Measurements from ENCODE around the gene FAM117A.

Gene FAM117A

DNA sequence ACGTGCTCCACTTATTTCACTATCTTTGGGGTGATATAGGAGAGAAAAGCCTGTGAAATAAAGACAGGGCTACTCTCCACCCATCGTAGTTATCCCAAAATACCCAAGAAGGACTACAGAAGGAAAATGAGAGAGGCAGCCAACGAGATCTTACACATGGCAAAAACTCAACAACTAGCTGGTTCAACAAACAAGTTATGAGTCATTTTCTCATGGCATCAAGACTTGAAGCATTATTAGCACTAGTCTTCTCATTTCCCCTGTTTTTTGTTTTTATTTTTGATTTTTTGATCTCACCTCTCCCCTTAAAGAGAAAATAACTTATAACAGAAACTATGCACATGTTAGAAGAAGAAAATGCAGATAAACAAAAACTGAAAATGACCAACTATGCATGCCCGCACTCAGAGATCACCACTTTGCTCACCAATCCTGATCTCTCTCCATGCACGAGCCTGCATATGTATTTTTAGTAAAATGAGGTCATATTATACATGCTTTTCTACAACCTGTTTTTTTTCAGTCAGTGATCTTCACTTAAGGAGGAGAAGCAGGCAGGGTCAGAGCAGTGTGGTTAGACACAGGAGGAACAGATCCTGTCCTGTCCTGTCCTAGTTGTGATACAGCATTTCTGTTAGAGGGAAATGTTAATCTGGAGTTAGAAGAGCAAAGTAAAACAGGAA lies 22.8 kb downstream of the FAM117A start:
- H3K4me3 ChIP-seq (ENCODE audit: low read depth, low read length), result no peak overlapping the region
- DNase-seq (ENCODE audit: low read depth), result no peak
- TF ChIP-seq, protein P1, sequence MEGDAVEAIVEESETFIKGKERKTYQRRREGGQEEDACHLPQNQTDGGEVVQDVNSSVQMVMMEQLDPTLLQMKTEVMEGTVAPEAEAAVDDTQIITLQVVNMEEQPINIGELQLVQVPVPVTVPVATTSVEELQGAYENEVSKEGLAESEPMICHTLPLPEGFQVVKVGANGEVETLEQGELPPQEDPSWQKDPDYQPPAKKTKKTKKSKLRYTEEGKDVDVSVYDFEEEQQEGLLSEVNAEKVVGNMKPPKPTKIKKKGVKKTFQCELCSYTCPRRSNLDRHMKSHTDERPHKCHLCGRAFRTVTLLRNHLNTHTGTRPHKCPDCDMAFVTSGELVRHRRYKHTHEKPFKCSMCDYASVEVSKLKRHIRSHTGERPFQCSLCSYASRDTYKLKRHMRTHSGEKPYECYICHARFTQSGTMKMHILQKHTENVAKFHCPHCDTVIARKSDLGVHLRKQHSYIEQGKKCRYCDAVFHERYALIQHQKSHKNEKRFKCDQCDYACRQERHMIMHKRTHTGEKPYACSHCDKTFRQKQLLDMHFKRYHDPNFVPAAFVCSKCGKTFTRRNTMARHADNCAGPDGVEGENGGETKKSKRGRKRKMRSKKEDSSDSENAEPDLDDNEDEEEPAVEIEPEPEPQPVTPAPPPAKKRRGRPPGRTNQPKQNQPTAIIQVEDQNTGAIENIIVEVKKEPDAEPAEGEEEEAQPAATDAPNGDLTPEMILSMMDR (IDR thresholded peaks at IDR 0.05; ENCODE audit: control insufficient read depth, extremely low read depth, insufficient read depth), result no peak

DNA sequence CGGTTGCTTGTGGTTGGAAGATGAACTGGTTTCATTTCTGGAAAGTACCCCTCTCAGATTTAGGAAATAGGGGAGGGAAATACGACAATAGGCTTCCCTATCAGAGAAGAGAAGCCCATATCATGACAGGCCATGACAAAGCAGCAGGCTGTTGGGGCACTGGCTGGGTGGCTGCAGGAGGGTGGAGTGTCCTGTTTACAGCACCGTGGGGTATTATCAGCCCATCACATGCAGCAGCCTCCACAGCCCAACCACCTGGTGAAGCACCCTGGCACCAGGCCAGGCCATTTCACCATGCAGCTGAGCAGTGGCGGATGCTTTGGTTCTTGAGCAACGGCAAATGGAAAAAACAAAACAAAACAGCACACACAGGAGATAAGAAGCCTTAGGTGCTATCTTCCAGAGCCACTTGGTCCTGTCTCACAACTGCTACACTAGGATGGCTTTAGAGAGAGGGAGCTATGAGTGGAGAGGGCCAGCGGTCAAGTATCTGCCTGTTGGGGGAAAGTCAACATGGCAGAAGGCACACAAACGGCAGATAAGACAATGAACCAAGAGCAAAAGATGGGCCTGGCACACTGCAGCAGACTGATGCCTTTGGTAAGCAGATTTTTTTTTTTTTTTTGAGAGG lies 24.2 kb downstream of the FAM117A start:
- TF ChIP-seq, protein P1 (IDR thresholded peaks at IDR 0.05; ENCODE audit: control insufficient read depth, extremely low read depth, insufficient read depth), result no peak
- H3K4me3 ChIP-seq (ENCODE audit: low read depth, low read length), result no peak overlapping the region
- DNase-seq (ENCODE audit: low read depth), result no peak

DNA sequence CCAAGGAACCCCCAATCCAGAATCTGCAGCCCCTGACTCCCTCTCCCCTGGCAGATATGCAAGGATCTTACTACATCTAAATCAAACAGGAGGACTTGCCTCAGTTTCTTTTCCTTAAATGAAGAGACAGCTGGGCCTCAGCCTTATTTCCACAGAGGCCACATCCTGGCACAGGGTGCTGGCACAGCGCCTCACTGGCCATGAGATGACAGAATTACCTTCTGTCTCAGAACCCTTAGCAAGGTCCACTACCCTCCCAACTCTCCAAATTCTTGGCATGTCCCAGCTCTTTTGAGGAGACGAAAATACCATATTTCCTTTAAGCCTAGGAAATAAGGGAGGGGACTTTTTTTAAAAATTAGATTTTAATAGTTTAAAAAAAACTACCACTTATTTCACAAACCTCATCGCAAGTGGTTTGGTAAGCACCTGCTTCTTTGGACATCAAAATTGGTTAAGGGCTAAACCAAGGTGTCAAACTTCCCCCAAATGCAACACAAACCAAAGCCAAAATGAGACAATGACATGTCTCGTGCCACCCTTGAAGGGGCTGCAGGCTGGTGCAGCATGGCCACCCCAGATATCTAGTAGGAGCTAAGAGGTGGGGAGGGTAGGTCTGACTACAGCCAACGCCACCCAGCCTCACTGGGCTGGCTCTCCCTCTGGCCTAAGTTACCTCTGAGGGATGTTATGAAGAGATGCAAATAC lies 25.3 kb downstream of the FAM117A start:
- no peak for DNase-seq (ENCODE audit: low read depth)
- TF ChIP-seq, protein P1 (IDR thresholded peaks at IDR 0.05; ENCODE audit: control insufficient read depth, extremely low read depth, insufficient read depth), result no peak
- no peak overlapping the region for H3K4me3 ChIP-seq (ENCODE audit: low read depth, low read length)

DNA sequence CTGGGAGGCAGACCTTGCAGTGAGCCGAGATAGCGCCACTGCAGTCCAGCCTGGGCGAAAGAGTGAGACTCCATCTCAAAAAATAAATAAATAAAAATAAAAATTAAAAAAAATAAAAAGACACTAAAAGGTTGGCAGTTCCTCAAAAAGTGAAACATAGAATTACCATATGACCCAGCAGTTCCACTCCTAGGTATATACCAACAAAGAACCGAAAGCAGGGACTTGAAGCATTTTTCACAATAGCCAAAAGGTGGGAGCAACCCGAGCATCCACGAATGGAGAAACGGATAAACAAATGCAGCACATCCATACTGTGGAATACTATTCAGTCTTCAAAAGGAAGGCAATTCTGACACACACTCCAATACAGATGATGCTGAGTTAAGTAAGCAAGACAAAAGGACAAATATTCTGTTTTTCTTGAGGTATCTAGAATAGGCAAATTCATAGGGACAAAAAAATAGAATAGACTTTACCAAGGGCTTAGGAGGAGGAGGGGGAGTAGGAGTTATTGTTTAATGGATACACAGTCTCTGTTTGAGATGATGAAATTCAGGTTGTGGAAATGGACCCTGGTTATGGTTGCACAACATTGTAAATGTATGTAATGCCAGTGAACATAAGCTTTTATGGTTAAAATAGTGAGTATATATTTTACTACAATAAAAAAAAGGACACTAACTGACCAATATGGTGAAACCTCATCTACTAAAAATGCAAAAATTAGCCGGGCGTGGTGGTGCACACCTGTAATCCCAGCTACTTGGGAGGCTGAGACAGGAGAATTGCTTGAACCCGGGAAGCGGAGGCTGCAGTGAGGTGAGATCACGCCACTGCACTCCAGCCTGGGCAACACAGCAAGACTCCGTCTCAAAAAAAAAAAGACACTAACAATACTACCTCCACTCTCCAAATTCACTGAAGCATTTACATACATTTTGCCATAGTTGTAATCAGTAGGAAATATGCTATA lies 29.1 kb downstream of the FAM117A start:
- TF ChIP-seq, protein P1 (IDR thresholded peaks at IDR 0.05; ENCODE audit: control insufficient read depth, extremely low read depth, insufficient read depth), result no peak
- no peak overlapping the region for H3K4me3 ChIP-seq (ENCODE audit: low read depth, low read length)
- DNase-seq (ENCODE audit: low read depth), result no peak

DNA sequence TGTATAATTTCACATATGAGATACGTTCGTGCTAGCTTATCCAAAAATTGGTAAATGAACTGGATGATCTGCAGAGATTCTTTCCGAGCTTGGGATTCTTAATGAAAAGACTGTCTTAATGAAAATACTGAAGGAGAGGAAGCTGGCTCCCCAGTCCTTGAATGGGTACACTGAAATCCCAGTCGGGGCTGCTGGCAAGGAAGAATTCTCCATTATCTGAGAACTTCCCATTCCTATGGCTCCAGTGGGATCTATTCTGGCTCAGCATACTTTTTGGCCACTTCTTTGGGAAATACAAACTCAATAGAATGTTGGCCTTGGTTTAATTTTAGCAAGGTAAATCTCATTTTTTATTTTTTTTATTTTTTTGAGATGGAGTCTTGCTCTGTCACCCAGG lies 32.5 kb downstream of the FAM117A start:
- no peak for DNase-seq (ENCODE audit: low read depth)
- H3K4me3 ChIP-seq (ENCODE audit: low read depth, low read length), result no peak overlapping the region
- TF ChIP-seq, protein P1 (IDR thresholded peaks at IDR 0.05; ENCODE audit: control insufficient read depth, extremely low read depth, insufficient read depth), result no peak

DNA sequence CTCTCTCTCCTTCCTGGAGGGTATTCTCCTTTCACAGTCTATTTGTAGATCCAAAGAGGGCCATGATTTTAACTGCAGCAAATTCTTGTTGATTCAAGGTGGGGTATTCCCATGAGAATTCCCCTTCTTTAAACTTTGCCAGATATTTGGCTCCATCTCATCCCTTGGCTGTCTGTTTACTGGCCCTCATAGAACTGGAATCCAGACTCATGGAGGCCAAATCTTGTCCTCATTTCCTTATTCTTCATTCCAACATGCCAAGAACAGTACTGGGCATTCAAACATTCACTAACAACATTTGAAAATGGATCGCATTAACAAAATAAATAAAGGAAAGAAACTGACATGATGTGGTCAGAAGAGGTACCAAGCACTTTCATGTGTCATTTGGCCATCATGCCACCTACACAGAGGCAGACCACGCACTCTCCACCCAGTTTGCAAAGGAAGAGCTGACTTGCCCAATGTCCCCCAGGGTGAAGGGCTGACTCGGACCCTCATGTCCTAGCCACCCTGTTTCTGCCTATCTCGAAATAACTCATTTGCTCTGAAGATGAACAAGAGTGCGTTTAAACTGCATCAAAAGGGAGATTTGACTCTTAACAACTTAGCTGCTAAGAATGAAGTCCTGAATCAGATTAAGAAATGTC lies 33.0 kb downstream of the FAM117A start:
- DNase-seq (ENCODE audit: low read depth), result no peak
- H3K4me3 ChIP-seq (ENCODE audit: low read depth, low read length), result no peak overlapping the region
- TF ChIP-seq, protein P1 (IDR thresholded peaks at IDR 0.05; ENCODE audit: control insufficient read depth, extremely low read depth, insufficient read depth), result no peak

All from LNCaP clone FGC (cell line).